ENCODE measurements around the gene NKG7. TPM values are rescaled to one million over a fixed set of nuclear protein-coding genes. Genes with fewer than 3 reads are reported as not detected.

Gene NKG7
- total and polyA plus RNA-seq, 2 of the 13 experiments (the other 11 are each of a cell fraction or from before 2014, with no cell fraction given), result 0.40 TPM; not detected in 1

DNA sequence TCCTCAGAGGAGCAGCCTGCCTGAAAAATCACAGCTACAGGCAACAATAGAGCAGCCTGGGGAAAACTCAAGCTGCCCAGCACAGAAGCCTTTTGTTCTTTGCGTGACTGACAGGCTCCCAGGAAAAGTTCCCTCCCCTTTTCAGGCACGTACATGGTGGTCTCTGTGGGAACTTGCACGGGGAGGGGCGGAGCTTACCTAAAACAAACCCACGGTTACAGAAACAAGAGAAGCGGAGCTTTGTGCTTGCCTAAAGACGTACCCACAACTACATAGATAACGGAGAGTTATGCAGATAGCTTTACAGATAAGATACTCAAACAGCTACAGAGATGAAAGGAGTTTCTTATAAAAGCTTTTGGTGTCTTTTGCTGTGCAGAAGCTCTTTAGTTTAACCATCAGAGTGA is 17.7 kb downstream of the NKG7 start (continued):
- TF ChIP-seq, protein P1, sequence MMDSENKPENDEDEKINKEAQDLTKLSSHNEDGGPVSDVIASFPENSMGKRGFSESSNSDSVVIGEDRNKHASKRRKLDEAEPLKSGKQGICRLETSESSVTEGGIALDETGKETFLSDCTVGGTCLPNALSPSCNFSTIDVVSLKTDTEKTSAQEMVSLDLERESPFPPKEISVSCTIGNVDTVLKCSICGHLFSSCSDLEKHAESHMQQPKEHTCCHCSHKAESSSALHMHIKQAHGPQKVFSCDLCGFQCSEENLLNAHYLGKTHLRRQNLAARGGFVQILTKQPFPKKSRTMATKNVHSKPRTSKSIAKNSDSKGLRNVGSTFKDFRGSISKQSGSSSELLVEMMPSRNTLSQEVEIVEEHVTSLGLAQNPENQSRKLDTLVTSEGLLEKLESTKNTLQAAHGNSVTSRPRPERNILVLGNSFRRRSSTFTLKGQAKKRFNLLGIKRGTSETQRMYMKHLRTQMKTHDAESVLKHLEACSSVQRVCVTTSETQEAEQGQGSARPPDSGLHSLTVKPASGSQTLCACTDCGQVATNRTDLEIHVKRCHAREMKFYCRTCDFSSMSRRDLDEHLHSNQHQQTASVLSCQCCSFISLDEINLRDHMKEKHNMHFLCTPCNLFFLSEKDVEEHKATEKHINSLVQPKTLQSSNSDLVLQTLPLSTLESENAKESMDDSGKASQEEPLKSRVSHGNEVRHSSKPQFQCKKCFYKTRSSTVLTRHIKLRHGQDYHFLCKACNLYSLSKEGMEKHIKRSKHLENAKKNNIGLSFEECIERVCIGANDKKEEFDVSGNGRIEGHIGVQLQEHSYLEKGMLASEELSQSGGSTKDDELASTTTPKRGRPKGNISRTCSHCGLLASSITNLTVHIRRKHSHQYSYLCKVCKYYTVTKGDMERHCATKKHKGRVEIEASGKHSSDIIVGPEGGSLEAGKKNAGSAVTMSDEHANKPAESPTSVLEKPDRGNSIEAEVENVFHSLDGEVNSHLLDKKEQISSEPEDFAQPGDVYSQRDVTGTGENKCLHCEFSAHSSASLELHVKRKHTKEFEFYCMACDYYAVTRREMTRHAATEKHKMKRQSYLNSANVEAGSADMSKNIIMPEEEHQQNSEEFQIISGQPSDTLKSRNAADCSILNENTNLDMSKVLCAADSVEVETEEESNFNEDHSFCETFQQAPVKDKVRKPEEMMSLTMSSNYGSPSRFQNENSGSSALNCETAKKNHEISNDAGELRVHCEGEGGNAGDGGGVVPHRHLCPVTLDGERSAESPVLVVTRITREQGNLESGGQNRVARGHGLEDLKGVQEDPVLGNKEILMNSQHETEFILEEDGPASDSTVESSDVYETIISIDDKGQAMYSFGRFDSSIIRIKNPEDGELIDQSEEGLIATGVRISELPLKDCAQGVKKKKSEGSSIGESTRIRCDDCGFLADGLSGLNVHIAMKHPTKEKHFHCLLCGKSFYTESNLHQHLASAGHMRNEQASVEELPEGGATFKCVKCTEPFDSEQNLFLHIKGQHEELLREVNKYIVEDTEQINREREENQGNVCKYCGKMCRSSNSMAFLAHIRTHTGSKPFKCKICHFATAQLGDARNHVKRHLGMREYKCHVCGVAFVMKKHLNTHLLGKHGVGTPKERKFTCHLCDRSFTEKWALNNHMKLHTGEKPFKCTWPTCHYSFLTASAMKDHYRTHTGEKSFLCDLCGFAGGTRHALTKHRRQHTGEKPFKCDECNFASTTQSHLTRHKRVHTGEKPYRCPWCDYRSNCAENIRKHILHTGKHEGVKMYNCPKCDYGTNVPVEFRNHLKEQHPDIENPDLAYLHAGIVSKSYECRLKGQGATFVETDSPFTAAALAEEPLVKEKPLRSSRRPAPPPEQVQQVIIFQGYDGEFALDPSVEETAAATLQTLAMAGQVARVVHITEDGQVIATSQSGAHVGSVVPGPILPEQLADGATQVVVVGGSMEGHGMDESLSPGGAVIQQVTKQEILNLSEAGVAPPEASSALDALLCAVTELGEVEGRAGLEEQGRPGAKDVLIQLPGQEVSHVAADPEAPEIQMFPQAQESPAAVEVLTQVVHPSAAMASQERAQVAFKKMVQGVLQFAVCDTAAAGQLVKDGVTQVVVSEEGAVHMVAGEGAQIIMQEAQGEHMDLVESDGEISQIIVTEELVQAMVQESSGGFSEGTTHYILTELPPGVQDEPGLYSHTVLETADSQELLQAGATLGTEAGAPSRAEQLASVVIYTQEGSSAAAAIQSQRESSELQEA (CRISPR knock-in tag; IDR thresholded peaks at IDR 0.05; ENCODE audit: not compliant biosample characterization), result no peak
- TF ChIP-seq, protein P2, sequence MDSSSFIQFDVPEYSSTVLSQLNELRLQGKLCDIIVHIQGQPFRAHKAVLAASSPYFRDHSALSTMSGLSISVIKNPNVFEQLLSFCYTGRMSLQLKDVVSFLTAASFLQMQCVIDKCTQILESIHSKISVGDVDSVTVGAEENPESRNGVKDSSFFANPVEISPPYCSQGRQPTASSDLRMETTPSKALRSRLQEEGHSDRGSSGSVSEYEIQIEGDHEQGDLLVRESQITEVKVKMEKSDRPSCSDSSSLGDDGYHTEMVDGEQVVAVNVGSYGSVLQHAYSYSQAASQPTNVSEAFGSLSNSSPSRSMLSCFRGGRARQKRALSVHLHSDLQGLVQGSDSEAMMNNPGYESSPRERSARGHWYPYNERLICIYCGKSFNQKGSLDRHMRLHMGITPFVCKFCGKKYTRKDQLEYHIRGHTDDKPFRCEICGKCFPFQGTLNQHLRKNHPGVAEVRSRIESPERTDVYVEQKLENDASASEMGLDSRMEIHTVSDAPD (CRISPR knock-in tag; IDR thresholded peaks at IDR 0.05), result no peak; the same call in 1 of the 2 replicates
- TF ChIP-seq BHLHE40 (IDR thresholded peaks at IDR 0.05; ENCODE audit: low read length) (peak; percentile 77), ZNF468 (CRISPR knock-in tag; IDR thresholded peaks at IDR 0.05) (no peak), ZNF225 (CRISPR knock-in tag; IDR thresholded peaks at IDR 0.05) (no peak), FOSL2 (CRISPR knock-in tag; IDR thresholded peaks at IDR 0.05) (peak; percentile 68), ZNF33A (CRISPR knock-in tag; IDR thresholded peaks at IDR 0.05; ENCODE audit: borderline replicate concordance) (no peak), BRCA1 (CRISPR knock-in tag; IDR thresholded peaks at IDR 0.05) (no peak), PHB2 (IDR thresholded peaks at IDR 0.05; ENCODE audit: partially characterized antibody) (no peak), ZNF101 (CRISPR knock-in tag; IDR thresholded peaks at IDR 0.05; ENCODE audit: borderline replicate concordance, low read depth) (no peak), DR1 (CRISPR knock-in tag; IDR thresholded peaks at IDR 0.05) (no peak), MTF1 (CRISPR knock-in tag; IDR thresholded peaks at IDR 0.05) (no peak), EED (CRISPR knock-in tag; IDR thresholded peaks at IDR 0.05) (no peak), ZNF790 (CRISPR knock-in tag; IDR thresholded peaks at IDR 0.05; ENCODE audit: borderline replicate concordance) (no peak), MED1 (CRISPR knock-in tag; IDR thresholded peaks at IDR 0.05) (peak; percentile 92), TGIF2 (CRISPR knock-in tag; IDR thresholded peaks at IDR 0.05) (peak; percentile 47; the same call in 1 of the 2 replicates), MIXL1 (CRISPR knock-in tag; IDR thresholded peaks at IDR 0.05) (peak; percentile 48), XBP1 (CRISPR knock-in tag; IDR thresholded peaks at IDR 0.05) (no peak)
- TF ChIP-seq, protein P3, sequence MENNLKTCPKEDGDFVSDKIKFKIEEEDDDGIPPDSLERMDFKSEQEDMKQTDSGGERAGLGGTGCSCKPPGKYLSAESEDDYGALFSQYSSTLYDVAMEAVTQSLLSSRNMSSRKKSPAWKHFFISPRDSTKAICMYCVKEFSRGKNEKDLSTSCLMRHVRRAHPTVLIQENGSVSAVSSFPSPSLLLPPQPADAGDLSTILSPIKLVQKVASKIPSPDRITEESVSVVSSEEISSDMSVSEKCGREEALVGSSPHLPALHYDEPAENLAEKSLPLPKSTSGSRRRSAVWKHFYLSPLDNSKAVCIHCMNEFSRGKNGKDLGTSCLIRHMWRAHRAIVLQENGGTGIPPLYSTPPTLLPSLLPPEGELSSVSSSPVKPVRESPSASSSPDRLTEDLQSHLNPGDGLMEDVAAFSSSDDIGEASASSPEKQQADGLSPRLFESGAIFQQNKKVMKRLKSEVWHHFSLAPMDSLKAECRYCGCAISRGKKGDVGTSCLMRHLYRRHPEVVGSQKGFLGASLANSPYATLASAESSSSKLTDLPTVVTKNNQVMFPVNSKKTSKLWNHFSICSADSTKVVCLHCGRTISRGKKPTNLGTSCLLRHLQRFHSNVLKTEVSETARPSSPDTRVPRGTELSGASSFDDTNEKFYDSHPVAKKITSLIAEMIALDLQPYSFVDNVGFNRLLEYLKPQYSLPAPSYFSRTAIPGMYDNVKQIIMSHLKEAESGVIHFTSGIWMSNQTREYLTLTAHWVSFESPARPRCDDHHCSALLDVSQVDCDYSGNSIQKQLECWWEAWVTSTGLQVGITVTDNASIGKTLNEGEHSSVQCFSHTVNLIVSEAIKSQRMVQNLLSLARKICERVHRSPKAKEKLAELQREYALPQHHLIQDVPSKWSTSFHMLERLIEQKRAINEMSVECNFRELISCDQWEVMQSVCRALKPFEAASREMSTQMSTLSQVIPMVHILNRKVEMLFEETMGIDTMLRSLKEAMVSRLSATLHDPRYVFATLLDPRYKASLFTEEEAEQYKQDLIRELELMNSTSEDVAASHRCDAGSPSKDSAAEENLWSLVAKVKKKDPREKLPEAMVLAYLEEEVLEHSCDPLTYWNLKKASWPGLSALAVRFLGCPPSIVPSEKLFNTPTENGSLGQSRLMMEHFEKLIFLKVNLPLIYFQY (CRISPR knock-in tag; IDR thresholded peaks at IDR 0.05; ENCODE audit: borderline replicate concordance), result no peak

Measured in HepG2 (cell line).